Endothelial cell of umbilical vein (primary cell): ENCODE data around the gene CNGB1.

Experiments used
- CTCF ChIP-seq, 2 donors: IDR thresholded peaks; 1 replicate in 1 of 2; 2 replicates in 1 of 2; pipeline ENCODE4 v1.5.1; 2011; ENCODE audit warnings: low read length in 2 of 2, mild to moderate bottlenecking in 2 of 2, moderate library complexity in 2 of 2, control low read depth in 1 of 2, inconsistent platforms in 1 of 2, low read depth in 1 of 2; ENCODE audit not compliant: insufficient read depth in 1 of 2; ENCODE audit errors: extremely low read depth in 1 of 2
- EZH2 ChIP-seq: IDR thresholded peaks from 2 replicates; pipeline ENCODE4 v1.6.1; 2012; ENCODE audit warnings: borderline replicate concordance, low read depth, mild to moderate bottlenecking, moderate library complexity, low read length, inconsistent platforms; ENCODE audit not compliant: severe bottlenecking
- POLR2A ChIP-seq: IDR thresholded peaks from 2 replicates; pipeline ENCODE4 v1.6.1; 2012; ENCODE audit warnings: low read depth, mild to moderate bottlenecking, control low read depth, low read length

DNA sequence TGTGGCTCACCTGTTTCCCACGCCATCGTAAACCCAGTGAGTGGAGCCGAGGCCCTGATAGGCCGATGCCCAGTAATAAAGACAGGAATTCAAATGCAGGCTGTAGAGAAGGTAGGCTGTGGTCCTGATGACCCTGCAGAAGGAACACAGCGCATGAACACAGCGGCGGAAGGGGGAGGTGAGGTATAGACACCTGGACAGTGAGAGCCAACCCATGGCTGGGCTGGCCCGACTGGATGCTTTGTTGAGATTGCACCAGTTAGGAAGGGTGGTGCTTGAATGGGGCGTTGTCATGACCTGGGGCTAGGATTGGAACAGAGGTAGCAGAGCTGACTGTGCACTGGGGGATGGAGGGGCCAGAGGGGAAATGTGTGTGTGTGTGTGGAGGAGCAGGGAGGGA is 59.2 kb downstream of the CNGB1 start:
- no peak for TF ChIP-seq CTCF (IDR thresholded peaks at IDR 0.05; ENCODE audit: extremely low read depth in 1 of 2, insufficient read depth in 1 of 2, low read depth in 1 of 2, low read length in 2 of 2)
- no peak for TF ChIP-seq EZH2
- TF ChIP-seq POLR2A, result no peak
